ENCODE results near the gene AATF.

- TF ChIP-seq CTCF (IDR thresholded peaks at IDR 0.05) = no peak
- no peak for TF ChIP-seq POLR2A (IDR thresholded peaks at IDR 0.05)
Measured at GRCh38 chr17:36920032-36921005, 28.4 kb upstream of the AATF start.

All from prostate gland (tissue), 2 donors.